WTC11 (cell line): ENCODE data around the gene GSC2. TPM values are rescaled to one million over a fixed set of nuclear protein-coding genes. Genes with fewer than 3 reads are reported as not detected.

ENCODE experiments used
- ATAC-seq: fragments of 200-7000 bp; cut with Tn5 transposase; 2 replicates; pipeline ENCODE4 v1.10.0; 2021; ENCODE audit warnings: mild to moderate bottlenecking, moderate library complexity
- CTCF ChIA-PET: fragments of 300-600 bp; sonication (Branson Sonifier 250); formaldehyde crosslinking; loops from one replicate; lab custom pipeline; 2021; ENCODE audit warnings: antibody characterized with exemption; lab: Charles Lee
- POLR2A ChIA-PET: fragments of 350-600 bp; sonication (Branson Sonifier 250); formaldehyde crosslinking; loops from one replicate; lab custom pipeline; 2021; ENCODE audit warnings: antibody characterized with exemption; lab: Charles Lee
- DNase-seq: peaks from one replicate; pipeline ENCODE4 v3.0.0; 2021; ENCODE audit warnings: low spot score
- H3K27ac Mint-ChIP-seq: 2 replicates; pipeline ENCODE4 v1.8.0; 2021; ENCODE audit warnings: mixed read lengths
- H3K27me3 Mint-ChIP-seq: 2 replicates; pipeline ENCODE4 v1.8.0; 2021; ENCODE audit warnings: low read depth, mild to moderate bottlenecking, moderate library complexity, mixed read lengths
- H3K36me3 Mint-ChIP-seq: 2 replicates; pipeline ENCODE4 v1.8.0; 2021; ENCODE audit warnings: mixed read lengths
- H3K4me1 Mint-ChIP-seq: 2 replicates; pipeline ENCODE4 v1.8.0; 2022; ENCODE audit warnings: mixed read lengths
- H3K4me3 Mint-ChIP-seq: 2 replicates; pipeline ENCODE4 v1.8.0; 2021; ENCODE audit warnings: mild to moderate bottlenecking, moderate library complexity, mixed read lengths
- H3K9me3 Mint-ChIP-seq: 2 replicates; pipeline ENCODE4 v1.8.0; 2021; ENCODE audit warnings: mixed read lengths
- AFF4 ChIP-seq: sonication (generic); formaldehyde crosslinking; IDR thresholded peaks from 2 replicates; pipeline ENCODE4 v1.8.1; 2023; ENCODE audit warnings: mild to moderate bottlenecking, missing genetic modification reagents, borderline replicate concordance
- CREB1 ChIP-seq: sonication (generic); formaldehyde crosslinking; IDR thresholded peaks from 2 replicates; pipeline ENCODE4 v1.8.0; 2023; ENCODE audit warnings: mild to moderate bottlenecking, missing genetic modification reagents
- ERG ChIP-seq: fragments of 250-450 bp; sonication (Bioruptor Pico); IDR thresholded peaks from 2 replicates; pipeline ENCODE4 v1.8.0; 2021; ENCODE audit warnings: mild to moderate bottlenecking
- HMGA2 ChIP-seq: fragments of 250-450 bp; sonication (Bioruptor Pico); IDR thresholded peaks from 2 replicates; pipeline ENCODE4 v1.4.0; 2021; ENCODE audit warnings: mild to moderate bottlenecking, moderate library complexity
- JAZF1 ChIP-seq: fragments of 250-450 bp; sonication (Bioruptor Pico); IDR thresholded peaks from 2 replicates; pipeline ENCODE4 v1.9.0; 2021; ENCODE audit warnings: moderate library complexity, mild to moderate bottlenecking, inconsistent platforms
- MXD4 ChIP-seq: fragments of 250-450 bp; sonication (Bioruptor Pico); IDR thresholded peaks from 2 replicates; pipeline ENCODE4 v1.8.0; 2021; ENCODE audit warnings: mild to moderate bottlenecking, moderate library complexity, borderline replicate concordance
- MYBL2 ChIP-seq: sonication (generic); formaldehyde crosslinking; IDR thresholded peaks from 2 replicates; pipeline ENCODE4 v1.8.1; 2023; ENCODE audit warnings: mild to moderate bottlenecking, moderate library complexity, missing genetic modification reagents
- NFYB ChIP-seq: sonication (generic); formaldehyde crosslinking; conservative IDR thresholded peaks from 2 replicates; pipeline ENCODE4 v1.8.0; 2022; ENCODE audit warnings: low read depth, missing genetic modification reagents
- NR2C2 ChIP-seq: sonication (generic); formaldehyde crosslinking; IDR thresholded peaks from 2 replicates; pipeline ENCODE4 v1.8.0; 2022; ENCODE audit warnings: mild to moderate bottlenecking, missing genetic modification reagents
- RELA ChIP-seq: sonication (generic); formaldehyde crosslinking; IDR thresholded peaks from 2 replicates; pipeline ENCODE4 v1.8.1; 2022; ENCODE audit warnings: missing genetic modification reagents, mild to moderate bottlenecking, borderline replicate concordance
- TEAD1 ChIP-seq: sonication (generic); formaldehyde crosslinking; IDR thresholded peaks from 2 replicates; pipeline ENCODE4 v1.8.0; 2022; ENCODE audit warnings: mild to moderate bottlenecking, missing genetic modification reagents
- ZMAT4 ChIP-seq: fragments of 250-450 bp; sonication (Bioruptor Pico); IDR thresholded peaks from 2 replicates; pipeline ENCODE4 v1.9.0; 2021; ENCODE audit warnings: mild to moderate bottlenecking
- ZNF232 ChIP-seq: sonication (generic); formaldehyde crosslinking; IDR thresholded peaks from 2 replicates; pipeline ENCODE4 v1.8.0; 2022; ENCODE audit warnings: mild to moderate bottlenecking, missing genetic modification reagents
- ZNF416 ChIP-seq: fragments of 250-450 bp; sonication (Bioruptor Pico); IDR thresholded peaks from 2 replicates; pipeline ENCODE4 v1.9.0; 2021; ENCODE audit warnings: mild to moderate bottlenecking, inconsistent platforms
- ZNF425 ChIP-seq: fragments of 250-450 bp; sonication (Bioruptor Pico); conservative IDR thresholded peaks from 2 replicates; pipeline ENCODE4 v1.9.0; 2021; ENCODE audit warnings: mild to moderate bottlenecking
- ZNF532 ChIP-seq: fragments of 250-450 bp; sonication (Bioruptor Pico); IDR thresholded peaks from 2 replicates; pipeline ENCODE4 v1.9.0; 2021; ENCODE audit warnings: mild to moderate bottlenecking, borderline replicate concordance
- total RNA-seq: library from RNA; stranded (reverse); gene quantifications from 3 replicates; pipeline ENCODE4 v1.2.3, GENCODE V29; 2021
- TF ChIP-seq, protein P1 (sequence below): sonication (generic); formaldehyde crosslinking; IDR thresholded peaks from 2 replicates; pipeline ENCODE4 v1.8.1; 2022; ENCODE audit warnings: low read depth, missing genetic modification reagents, borderline replicate concordance
- TF ChIP-seq, protein P2 (sequence below): fragments of 200-600 bp; IDR thresholded peaks from 2 replicates; pipeline ENCODE4 v1.8.0; 2022; ENCODE audit warnings: antibody characterized with exemption

The GSC2 gene
- total RNA-seq, 1 experiment from 2014 or later: 0.68 TPM

- no peak for TF ChIP-seq MYBL2 (CRISPR knock-in tag)
- TF ChIP-seq JAZF1: no peak
- no peak for TF ChIP-seq ZNF232 (CRISPR knock-in tag)
- TF ChIP-seq HMGA2 (CRISPR knock-in tag): no peak
- no peak for TF ChIP-seq ZNF416 (CRISPR knock-in tag)
- no peak for TF ChIP-seq ZNF425
- no peak for TF ChIP-seq AFF4 (CRISPR knock-in tag)
Measured at GRCh38 chr22:19138217-19139000, 11.7 kb downstream of the GSC2 start (continued).

DNA sequence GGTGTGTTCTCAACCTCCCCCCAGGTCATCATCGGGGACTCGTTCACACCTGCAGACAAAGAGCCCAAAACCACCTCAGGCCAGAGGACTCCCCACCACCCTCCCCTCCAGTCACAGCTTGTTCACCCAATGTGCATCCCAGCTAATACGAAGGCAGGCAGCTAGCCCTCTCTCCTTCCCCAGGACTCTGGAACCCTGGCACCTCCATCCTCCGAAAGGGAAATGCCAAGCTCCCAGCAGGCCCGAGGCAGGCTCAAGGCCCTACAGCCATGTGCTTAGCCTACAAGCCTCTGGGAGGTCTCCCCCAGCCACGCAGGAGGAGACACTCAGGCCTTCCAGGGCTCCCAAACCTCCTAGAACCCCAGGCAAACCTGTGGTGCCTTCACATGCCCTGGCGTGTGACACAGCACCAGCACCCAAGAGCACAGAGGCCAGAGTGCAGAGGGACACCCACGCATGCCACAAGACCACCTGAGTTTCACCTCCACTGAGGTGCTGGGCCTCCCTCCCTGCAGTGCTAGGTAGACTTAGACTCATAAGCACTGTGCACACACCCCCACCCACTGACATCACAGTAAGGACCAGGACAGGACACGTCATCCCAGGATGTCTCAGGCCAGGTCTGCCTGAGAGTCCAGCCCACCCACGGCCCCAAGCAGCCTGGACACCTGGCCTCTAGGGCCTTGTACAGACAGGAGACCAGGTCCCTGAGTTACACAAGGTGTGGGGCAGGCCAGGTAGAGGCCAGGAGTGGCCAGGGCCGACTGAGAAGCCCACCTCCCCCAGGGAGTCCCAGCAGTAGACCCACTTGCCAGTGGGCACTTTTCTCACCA is 12.5 kb downstream of the GSC2 start:
- no peak for DNase-seq
- H3K27ac Mint-ChIP-seq: no peak overlapping the region
- no peaks in the 10 kb centered on the region for H3K9me3 Mint-ChIP-seq
- H3K27me3 Mint-ChIP-seq: no peaks in the 10 kb centered on the region
- peaks cover 36% of the 10 kb centered on the region for H3K36me3 Mint-ChIP-seq
- ATAC-seq: no peak
- POLR2A ChIA-PET: no interaction called here
- no peaks in the 10 kb centered on the region for H3K4me1 Mint-ChIP-seq
- no peak overlapping the region for H3K4me3 Mint-ChIP-seq
- CTCF ChIA-PET: no interaction called here
- TF ChIP-seq CREB1 (CRISPR knock-in tag) (no peak), TEAD1 (CRISPR knock-in tag) (no peak), ERG (no peak), NFYB (no peak), MXD4 (CRISPR knock-in tag) (no peak), NR2C2 (CRISPR knock-in tag) (no peak), ZNF532 (no peak), RELA (CRISPR knock-in tag) (no peak), ZMAT4 (CRISPR knock-in tag) (no peak)
- TF ChIP-seq, protein P1, sequence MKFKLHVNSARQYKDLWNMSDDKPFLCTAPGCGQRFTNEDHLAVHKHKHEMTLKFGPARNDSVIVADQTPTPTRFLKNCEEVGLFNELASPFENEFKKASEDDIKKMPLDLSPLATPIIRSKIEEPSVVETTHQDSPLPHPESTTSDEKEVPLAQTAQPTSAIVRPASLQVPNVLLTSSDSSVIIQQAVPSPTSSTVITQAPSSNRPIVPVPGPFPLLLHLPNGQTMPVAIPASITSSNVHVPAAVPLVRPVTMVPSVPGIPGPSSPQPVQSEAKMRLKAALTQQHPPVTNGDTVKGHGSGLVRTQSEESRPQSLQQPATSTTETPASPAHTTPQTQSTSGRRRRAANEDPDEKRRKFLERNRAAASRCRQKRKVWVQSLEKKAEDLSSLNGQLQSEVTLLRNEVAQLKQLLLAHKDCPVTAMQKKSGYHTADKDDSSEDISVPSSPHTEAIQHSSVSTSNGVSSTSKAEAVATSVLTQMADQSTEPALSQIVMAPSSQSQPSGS (CRISPR knock-in tag): no peak
- TF ChIP-seq, protein P2, sequence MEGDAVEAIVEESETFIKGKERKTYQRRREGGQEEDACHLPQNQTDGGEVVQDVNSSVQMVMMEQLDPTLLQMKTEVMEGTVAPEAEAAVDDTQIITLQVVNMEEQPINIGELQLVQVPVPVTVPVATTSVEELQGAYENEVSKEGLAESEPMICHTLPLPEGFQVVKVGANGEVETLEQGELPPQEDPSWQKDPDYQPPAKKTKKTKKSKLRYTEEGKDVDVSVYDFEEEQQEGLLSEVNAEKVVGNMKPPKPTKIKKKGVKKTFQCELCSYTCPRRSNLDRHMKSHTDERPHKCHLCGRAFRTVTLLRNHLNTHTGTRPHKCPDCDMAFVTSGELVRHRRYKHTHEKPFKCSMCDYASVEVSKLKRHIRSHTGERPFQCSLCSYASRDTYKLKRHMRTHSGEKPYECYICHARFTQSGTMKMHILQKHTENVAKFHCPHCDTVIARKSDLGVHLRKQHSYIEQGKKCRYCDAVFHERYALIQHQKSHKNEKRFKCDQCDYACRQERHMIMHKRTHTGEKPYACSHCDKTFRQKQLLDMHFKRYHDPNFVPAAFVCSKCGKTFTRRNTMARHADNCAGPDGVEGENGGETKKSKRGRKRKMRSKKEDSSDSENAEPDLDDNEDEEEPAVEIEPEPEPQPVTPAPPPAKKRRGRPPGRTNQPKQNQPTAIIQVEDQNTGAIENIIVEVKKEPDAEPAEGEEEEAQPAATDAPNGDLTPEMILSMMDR: no peak
